ENCODE measurements around the gene ETV1. TPM values are rescaled to one million over a fixed set of nuclear protein-coding genes. Genes with fewer than 3 reads are reported as not detected.
"Not testable (repeated sequence)": the region's sequence is repeated elsewhere in the genome, so short reads cannot be mapped to it uniquely, and the experiment has no call there.

ETV1 gene
- total RNA-seq, 1 experiment from 2014 or later = 0.52 TPM

DNA sequence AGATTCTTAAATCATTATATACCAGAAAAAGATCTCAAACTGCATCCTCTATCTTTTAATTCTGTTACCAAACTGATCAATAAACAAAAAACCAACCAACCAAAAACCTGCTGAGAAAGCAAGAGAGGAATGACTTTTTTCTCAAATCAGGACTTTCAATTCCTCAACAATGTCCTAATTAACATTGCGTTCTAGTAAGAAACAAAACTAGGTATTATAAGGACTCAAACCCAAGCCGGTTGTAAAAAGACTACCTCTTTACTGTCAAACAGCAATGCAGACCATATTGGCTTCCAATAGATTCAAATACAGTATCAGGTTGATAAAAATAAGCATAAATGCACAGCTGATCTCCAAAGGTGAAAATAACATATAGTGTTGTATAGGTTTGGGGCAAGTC lies 57.3 kb downstream of the ETV1 start:
- Histone ChIP-seq H3K9me3 (no peaks in the 10 kb centered on the region), H3K4me1 (no peaks in the 10 kb centered on the region), H3K27me3 (replicated peaks; ENCODE audit: control insufficient read depth, insufficient read depth, low read length) (no peaks in the 10 kb centered on the region), H3K36me3 (ENCODE audit: control insufficient read depth, insufficient read depth, low read length) (no peaks in the 10 kb centered on the region), H3K4me3 (ENCODE audit: low read depth, low read length) (no peak overlapping the region)
- CTCF ChIA-PET = no interaction called here
- no TSS peak for BruUV-seq (replicated peaks)
- Mint-ChIP-seq H3K27ac (ENCODE audit: unreplicated experiment) (no peak overlapping the region), H3K27me3 (ENCODE audit: insufficient read depth, unreplicated experiment) (no peaks in the 10 kb centered on the region), H3K9me3 (ENCODE audit: unreplicated experiment) (no peaks in the 10 kb centered on the region), H3K4me3 (ENCODE audit: unreplicated experiment) (no peak overlapping the region), H3K36me3 (ENCODE audit: insufficient read depth, unreplicated experiment) (no peaks in the 10 kb centered on the region), H3K4me1 (ENCODE audit: low read depth, unreplicated experiment) (no peaks in the 10 kb centered on the region)
- POLR2A ChIA-PET = no interaction called here
- no peak for DNase-seq
- intact Hi-C loops (cut with micrococcal nuclease; ENCODE audit: unreplicated experiment) = no loop called here
- TF ChIP-seq, protein P1, sequence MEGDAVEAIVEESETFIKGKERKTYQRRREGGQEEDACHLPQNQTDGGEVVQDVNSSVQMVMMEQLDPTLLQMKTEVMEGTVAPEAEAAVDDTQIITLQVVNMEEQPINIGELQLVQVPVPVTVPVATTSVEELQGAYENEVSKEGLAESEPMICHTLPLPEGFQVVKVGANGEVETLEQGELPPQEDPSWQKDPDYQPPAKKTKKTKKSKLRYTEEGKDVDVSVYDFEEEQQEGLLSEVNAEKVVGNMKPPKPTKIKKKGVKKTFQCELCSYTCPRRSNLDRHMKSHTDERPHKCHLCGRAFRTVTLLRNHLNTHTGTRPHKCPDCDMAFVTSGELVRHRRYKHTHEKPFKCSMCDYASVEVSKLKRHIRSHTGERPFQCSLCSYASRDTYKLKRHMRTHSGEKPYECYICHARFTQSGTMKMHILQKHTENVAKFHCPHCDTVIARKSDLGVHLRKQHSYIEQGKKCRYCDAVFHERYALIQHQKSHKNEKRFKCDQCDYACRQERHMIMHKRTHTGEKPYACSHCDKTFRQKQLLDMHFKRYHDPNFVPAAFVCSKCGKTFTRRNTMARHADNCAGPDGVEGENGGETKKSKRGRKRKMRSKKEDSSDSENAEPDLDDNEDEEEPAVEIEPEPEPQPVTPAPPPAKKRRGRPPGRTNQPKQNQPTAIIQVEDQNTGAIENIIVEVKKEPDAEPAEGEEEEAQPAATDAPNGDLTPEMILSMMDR (IDR thresholded peaks at IDR 0.05; ENCODE audit: insufficient read depth in 1 of 2, low read depth in 1 of 2, low read length in 1 of 2, severe bottlenecking in 1 of 2, unreplicated experiment in 1 of 2) = no peak

DNA sequence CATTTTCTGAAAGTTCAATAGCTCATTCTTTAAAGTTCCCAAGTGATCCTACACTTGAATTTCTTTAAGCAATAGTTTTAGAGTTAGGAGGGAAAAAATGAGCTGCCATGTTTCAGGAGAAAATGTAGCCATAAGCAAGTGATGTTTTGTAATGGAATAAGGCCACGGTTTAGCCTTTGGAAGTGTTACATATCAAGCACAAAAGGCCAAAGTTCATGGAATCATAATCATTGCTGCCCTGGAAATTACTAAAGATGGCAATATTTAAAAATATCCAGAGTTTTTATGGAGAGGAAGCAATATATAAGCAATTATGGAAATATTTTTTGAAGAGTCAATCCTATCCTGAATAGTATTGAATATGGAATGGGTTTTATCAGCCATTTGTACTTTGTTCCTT lies 68.4 kb downstream of the ETV1 start:
- CTCF ChIA-PET = no interaction called here
- Mint-ChIP-seq H3K27ac (ENCODE audit: unreplicated experiment) (no peak overlapping the region), H3K27me3 (ENCODE audit: insufficient read depth, unreplicated experiment) (peaks cover 4% of the 10 kb centered on the region), H3K4me3 (ENCODE audit: unreplicated experiment) (no peak overlapping the region), H3K9me3 (ENCODE audit: unreplicated experiment) (no peaks in the 10 kb centered on the region), H3K36me3 (ENCODE audit: insufficient read depth, unreplicated experiment) (no peaks in the 10 kb centered on the region), H3K4me1 (ENCODE audit: low read depth, unreplicated experiment) (peaks cover 7% of the 10 kb centered on the region)
- no TSS peak for BruUV-seq (replicated peaks)
- H3K36me3 ChIP-seq (ENCODE audit: control insufficient read depth, insufficient read depth, low read length) = no peaks in the 10 kb centered on the region
- POLR2A ChIA-PET = no interaction called here
- TF ChIP-seq, protein P1 (IDR thresholded peaks at IDR 0.05; ENCODE audit: insufficient read depth in 1 of 2, low read depth in 1 of 2, low read length in 1 of 2, severe bottlenecking in 1 of 2, unreplicated experiment in 1 of 2) = no peak
- H3K4me3 ChIP-seq (ENCODE audit: low read depth, low read length) = no peak overlapping the region
- intact Hi-C loops (cut with micrococcal nuclease; ENCODE audit: unreplicated experiment) = no loop called here
- no peaks in the 10 kb centered on the region for H3K27me3 ChIP-seq (replicated peaks; ENCODE audit: control insufficient read depth, insufficient read depth, low read length)
- H3K9me3 ChIP-seq = no peaks in the 10 kb centered on the region
- no peak for DNase-seq
- H3K4me1 ChIP-seq = 0 out of 2 replicates have a peak, but pooled peaks cover 5% of the 10 kb centered on the region

DNA sequence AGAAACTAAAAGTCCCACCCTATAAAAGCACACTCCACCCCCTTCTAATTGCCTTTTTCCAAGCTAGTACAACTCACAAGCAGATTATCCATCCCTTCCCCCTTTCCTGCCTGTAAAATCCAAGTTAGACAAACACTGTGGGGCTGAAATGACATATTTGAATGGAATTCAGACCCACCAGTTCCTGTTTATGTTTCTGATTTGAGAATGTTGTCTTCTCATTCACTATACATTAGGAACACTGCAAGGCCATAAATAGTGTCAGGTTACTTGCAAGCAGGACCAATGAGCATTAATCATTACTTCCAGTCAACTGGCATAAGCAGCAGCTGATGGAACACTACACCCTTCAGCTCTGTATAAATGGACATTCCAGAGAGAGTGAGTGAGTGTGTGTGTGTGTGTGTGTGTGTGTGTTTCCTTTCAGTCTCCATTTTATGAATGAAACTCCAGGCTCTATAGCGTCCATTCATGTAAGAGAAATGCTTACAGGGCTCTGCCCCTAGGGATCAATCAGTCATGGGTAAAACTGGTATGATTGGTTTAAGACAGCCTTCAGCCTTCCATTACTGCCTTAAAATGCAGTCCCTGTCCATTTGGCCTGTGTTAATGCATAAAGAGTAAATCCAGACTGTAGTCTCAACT lies 69.3 kb downstream of the ETV1 start:
- no peak overlapping the region for H3K4me3 ChIP-seq (ENCODE audit: low read depth, low read length)
- peak; percentile 60 to 64 for DNase-seq
- Mint-ChIP-seq H3K27me3 (ENCODE audit: insufficient read depth, unreplicated experiment) (peaks cover 3% of the 10 kb centered on the region), H3K4me1 (ENCODE audit: low read depth, unreplicated experiment) (peaks cover 7% of the 10 kb centered on the region), H3K9me3 (ENCODE audit: unreplicated experiment) (no peaks in the 10 kb centered on the region), H3K36me3 (ENCODE audit: insufficient read depth, unreplicated experiment) (no peaks in the 10 kb centered on the region), H3K4me3 (ENCODE audit: unreplicated experiment) (no peak overlapping the region), H3K27ac (ENCODE audit: unreplicated experiment) (no peak overlapping the region)
- no peaks in the 10 kb centered on the region for H3K36me3 ChIP-seq (ENCODE audit: control insufficient read depth, insufficient read depth, low read length)
- BruUV-seq (replicated peaks) = no TSS peak
- TF ChIP-seq, protein P1 (IDR thresholded peaks at IDR 0.05; ENCODE audit: insufficient read depth in 1 of 2, low read depth in 1 of 2, low read length in 1 of 2, severe bottlenecking in 1 of 2, unreplicated experiment in 1 of 2) = no peak
- H3K4me1 ChIP-seq = 0 out of 2 replicates have a peak, but pooled peaks cover 5% of the 10 kb centered on the region
- H3K9me3 ChIP-seq = no peaks in the 10 kb centered on the region
- no peaks in the 10 kb centered on the region for H3K27me3 ChIP-seq (replicated peaks; ENCODE audit: control insufficient read depth, insufficient read depth, low read length)
- CTCF ChIA-PET = no interaction called here
- intact Hi-C loops (cut with micrococcal nuclease; ENCODE audit: unreplicated experiment) = no loop called here
- POLR2A ChIA-PET = no interaction called here

DNA sequence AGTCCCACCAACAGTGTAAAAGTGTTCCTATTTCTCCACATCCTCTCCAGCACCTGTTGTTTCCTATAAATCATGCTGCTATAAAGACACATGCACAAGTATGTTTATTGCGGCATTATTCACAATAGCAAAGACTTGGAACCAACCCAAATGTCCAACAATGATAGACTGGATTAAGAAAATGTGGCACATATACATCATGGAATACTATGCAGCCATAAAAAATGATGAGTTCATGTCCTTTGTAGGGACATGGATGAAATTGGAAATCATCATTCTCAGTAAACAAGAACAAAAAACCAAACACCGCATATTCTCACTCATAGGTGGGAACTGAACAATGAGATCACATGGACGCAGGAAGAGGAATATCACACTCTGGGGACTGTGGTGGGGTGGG lies 71.1 kb downstream of the ETV1 start:
- not testable (repeated sequence) for H3K27ac Mint-ChIP-seq (ENCODE audit: unreplicated experiment)

DNA sequence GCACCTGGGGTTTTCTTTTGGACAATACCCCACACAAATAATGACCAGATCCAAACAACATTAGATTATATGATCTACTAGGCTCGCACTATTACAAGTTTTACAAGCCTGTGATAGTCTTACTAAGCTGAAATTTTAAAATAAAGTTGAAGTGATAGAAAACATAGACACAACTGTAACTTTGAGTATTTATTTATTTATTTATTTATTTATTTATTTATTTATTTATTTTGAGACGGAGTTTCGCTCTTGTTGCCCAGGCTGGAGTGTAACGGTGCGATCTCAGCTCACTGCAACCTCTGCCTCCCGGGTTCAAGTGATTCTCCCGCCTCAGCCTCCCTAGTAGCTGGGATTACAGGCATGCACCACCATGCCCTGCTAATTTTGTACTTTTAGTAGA lies 72.4 kb downstream of the ETV1 start:
- intact Hi-C loops (cut with micrococcal nuclease; ENCODE audit: unreplicated experiment); CTCF ChIA-PET; H3K4me3 Mint-ChIP-seq (ENCODE audit: unreplicated experiment); H3K4me3 ChIP-seq (ENCODE audit: low read depth, low read length); POLR2A ChIA-PET; H3K36me3 Mint-ChIP-seq (ENCODE audit: insufficient read depth, unreplicated experiment); H3K4me1 ChIP-seq; BruUV-seq (replicated peaks); H3K36me3 ChIP-seq (ENCODE audit: control insufficient read depth, insufficient read depth, low read length); H3K27me3 ChIP-seq (replicated peaks; ENCODE audit: control insufficient read depth, insufficient read depth, low read length); DNase-seq; H3K4me1 Mint-ChIP-seq (ENCODE audit: low read depth, unreplicated experiment); H3K27ac Mint-ChIP-seq (ENCODE audit: unreplicated experiment); H3K9me3 ChIP-seq; H3K9me3 Mint-ChIP-seq (ENCODE audit: unreplicated experiment); H3K27me3 Mint-ChIP-seq (ENCODE audit: insufficient read depth, unreplicated experiment): not testable (repeated sequence)

More for the DNA sequence above, 71.1 kb downstream of the ETV1 start:
- intact Hi-C loops (cut with micrococcal nuclease; ENCODE audit: unreplicated experiment); DNase-seq; H3K36me3 ChIP-seq (ENCODE audit: control insufficient read depth, insufficient read depth, low read length); CTCF ChIA-PET; H3K9me3 ChIP-seq; BruUV-seq (replicated peaks); H3K4me3 Mint-ChIP-seq (ENCODE audit: unreplicated experiment); H3K9me3 Mint-ChIP-seq (ENCODE audit: unreplicated experiment); POLR2A ChIA-PET; H3K4me1 ChIP-seq; H3K27me3 Mint-ChIP-seq (ENCODE audit: insufficient read depth, unreplicated experiment); H3K4me1 Mint-ChIP-seq (ENCODE audit: low read depth, unreplicated experiment); H3K36me3 Mint-ChIP-seq (ENCODE audit: insufficient read depth, unreplicated experiment); H3K27me3 ChIP-seq (replicated peaks; ENCODE audit: control insufficient read depth, insufficient read depth, low read length); H3K4me3 ChIP-seq (ENCODE audit: low read depth, low read length): not testable (repeated sequence)

Data from Caco-2 (cell line).